Endothelial cell of umbilical vein (primary cell): Measurements from ENCODE around the gene HSD17B13.

Experiments
- CTCF ChIP-seq, 2 donors: IDR thresholded peaks; 1 replicate in 1 of 2; 2 replicates in 1 of 2; pipeline ENCODE4 v1.5.1; 2011; ENCODE audit warnings: low read length in 2 of 2, mild to moderate bottlenecking in 2 of 2, moderate library complexity in 2 of 2, control low read depth in 1 of 2, inconsistent platforms in 1 of 2, low read depth in 1 of 2; ENCODE audit not compliant: insufficient read depth in 1 of 2; ENCODE audit errors: extremely low read depth in 1 of 2
- EZH2 ChIP-seq: IDR thresholded peaks from 2 replicates; pipeline ENCODE4 v1.6.1; 2012; ENCODE audit warnings: borderline replicate concordance, low read depth, mild to moderate bottlenecking, moderate library complexity, low read length, inconsistent platforms; ENCODE audit not compliant: severe bottlenecking
- FOS ChIP-seq: IDR thresholded peaks from 2 replicates; pipeline ENCODE4 v1.6.1; 2011; ENCODE audit warnings: mild to moderate bottlenecking, low read length, moderate library complexity, borderline replicate concordance; ENCODE audit not compliant: insufficient read depth
- MAX ChIP-seq: IDR thresholded peaks from 2 replicates; pipeline ENCODE4 v1.6.1; 2011; ENCODE audit not compliant: insufficient read depth, insufficient read length
- POLR2A ChIP-seq: IDR thresholded peaks from 2 replicates; pipeline ENCODE4 v1.6.1; 2012; ENCODE audit warnings: low read depth, mild to moderate bottlenecking, control low read depth, low read length
- POLR2AphosphoS5 ChIP-seq: IDR thresholded peaks from 2 replicates; pipeline ENCODE4 v1.6.1; 2012; ENCODE audit warnings: low read depth, mild to moderate bottlenecking, control low read depth, low read length, moderate library complexity; ENCODE audit not compliant: insufficient read depth

- TF ChIP-seq MAX (no peak), CTCF (IDR thresholded peaks at IDR 0.05; ENCODE audit: extremely low read depth in 1 of 2, insufficient read depth in 1 of 2, low read depth in 1 of 2, low read length in 2 of 2) (no peak), POLR2AphosphoS5 (no peak), POLR2A (no peak), EZH2 (no peak), FOS (no peak)
These were observed 22.8 kb downstream of the HSD17B13 start for GRCh38 chr4:87299898-87300297.
